ENCODE results near the gene RADX. TPM values are rescaled to one million over a fixed set of nuclear protein-coding genes. Genes with fewer than 3 reads are reported as not detected.

RADX gene, protein sequence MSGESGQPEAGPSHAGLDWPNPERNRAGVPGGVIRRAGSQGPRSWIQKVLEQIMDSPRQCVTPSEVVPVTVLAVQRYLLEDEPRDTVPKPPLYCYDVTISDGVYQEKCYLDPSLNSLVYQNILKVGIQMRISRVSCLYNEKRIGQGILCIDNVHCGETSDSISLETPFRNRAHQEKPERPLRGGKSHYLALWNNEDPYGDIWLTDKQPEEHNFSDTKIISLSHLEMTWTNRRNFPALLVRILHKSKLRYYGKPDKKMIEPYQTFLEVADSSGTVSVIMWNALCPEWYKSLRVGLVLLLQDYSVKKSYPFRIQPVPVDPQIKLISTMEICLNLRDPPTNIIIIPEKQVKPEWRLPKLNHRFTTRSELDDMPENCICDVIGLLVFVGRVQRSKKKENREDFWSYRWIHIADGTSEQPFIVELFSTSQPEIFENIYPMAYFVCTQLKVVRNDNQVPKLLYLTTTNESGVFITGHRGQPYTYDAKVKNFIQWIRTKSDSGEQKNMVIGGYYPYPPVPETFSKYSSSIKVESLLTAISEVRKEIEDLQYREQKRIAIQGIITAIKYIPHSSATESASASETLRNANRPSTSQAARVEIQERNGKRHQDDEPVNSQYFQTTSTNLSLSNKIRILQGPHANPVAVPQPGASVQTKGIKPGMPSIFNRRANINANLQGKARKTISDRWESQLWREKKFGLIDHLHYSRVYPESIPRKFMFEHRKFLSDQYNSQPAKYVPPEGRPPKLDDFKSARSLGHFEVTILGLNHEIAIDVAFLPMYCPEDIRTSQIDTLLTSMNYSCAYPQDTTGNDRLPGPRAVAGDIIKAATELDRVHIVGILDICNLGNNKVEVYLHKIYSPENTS
- 0.15 TPM for total RNA-seq (2013)
- under 1 TPM in 1 of 3 donors, not detected in 2; 0.05 TPM for polyA plus RNA-seq
- polyA minus RNA-seq = 0.08 TPM in 1 of 2 replicates, not detected in the other
- 0.06 to 2.4 (median 0.70) reads per million in 11 experiments for total RNA-seq

DNA sequence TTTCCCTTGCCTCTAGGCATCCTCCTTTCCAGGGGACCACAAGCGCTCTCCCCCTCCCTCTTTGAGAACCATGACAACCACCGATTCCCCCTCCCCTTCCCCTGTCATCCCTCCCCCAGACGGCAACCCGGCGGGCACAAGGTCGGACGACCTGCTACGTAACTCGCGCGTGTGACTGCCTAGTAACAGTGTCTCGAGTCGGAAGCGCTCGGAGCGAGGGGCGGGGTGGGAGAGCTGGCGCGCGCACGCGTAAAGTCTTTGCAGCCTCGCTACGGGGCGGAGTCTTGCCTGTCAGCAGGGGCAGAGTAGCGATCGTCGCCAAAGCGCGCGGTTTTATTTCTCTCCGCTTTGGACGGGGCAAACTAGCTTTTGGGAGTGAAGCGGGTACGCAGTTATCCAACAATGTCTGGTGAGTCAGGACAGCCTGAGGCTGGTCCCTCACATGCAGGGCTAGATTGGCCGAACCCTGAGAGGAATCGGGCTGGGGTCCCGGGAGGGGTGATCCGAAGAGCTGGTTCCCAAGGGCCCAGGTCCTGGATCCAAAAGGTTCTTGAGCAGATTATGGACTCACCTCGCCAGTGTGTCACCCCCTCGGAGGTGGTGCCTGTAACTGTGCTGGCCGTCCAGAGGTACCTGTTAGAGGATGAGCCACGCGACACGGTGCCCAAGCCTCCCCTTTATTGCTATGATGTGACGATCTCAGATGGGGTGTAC, at the start of gene RADX:
RADX (plus strand) TSS at position 300 of the 714 bp plus-strand sequence; CDS start at position 403, 103 bp downstream.
- peak within 1 kb of the TSS; percentile 31 for H3K9ac ChIP-seq (ENCODE audit: insufficient read depth, low read length, poor library complexity, severe bottlenecking)
- Mint-ChIP-seq H3K27ac (peak within 1 kb of the TSS in 2 of 7 donors; percentile 14 to 69), H3K36me3 (no peaks in the 10 kb centered on the region), H3K9me3 (peaks cover 0 to 9% (median 0%) of the 10 kb centered on the region in 7 donors), H3K4me1 (peaks cover 22% of the 10 kb centered on the region), H3K27me3 (ENCODE audit: low read depth in 3 of 3) (peaks cover 2 to 10% (median 8%) of the 10 kb centered on the region in 3 donors), H3K4me3 (peak within 1 kb of the TSS; percentile 84 to 92)
- peaks cover 0 to 2% of the 10 kb centered on the region in 2 donors for H3K27me3 ChIP-seq (ENCODE audit: control insufficient read depth in 2 of 2, insufficient read depth in 2 of 2, low read length in 2 of 2)
- TF ChIP-seq, protein P1, sequence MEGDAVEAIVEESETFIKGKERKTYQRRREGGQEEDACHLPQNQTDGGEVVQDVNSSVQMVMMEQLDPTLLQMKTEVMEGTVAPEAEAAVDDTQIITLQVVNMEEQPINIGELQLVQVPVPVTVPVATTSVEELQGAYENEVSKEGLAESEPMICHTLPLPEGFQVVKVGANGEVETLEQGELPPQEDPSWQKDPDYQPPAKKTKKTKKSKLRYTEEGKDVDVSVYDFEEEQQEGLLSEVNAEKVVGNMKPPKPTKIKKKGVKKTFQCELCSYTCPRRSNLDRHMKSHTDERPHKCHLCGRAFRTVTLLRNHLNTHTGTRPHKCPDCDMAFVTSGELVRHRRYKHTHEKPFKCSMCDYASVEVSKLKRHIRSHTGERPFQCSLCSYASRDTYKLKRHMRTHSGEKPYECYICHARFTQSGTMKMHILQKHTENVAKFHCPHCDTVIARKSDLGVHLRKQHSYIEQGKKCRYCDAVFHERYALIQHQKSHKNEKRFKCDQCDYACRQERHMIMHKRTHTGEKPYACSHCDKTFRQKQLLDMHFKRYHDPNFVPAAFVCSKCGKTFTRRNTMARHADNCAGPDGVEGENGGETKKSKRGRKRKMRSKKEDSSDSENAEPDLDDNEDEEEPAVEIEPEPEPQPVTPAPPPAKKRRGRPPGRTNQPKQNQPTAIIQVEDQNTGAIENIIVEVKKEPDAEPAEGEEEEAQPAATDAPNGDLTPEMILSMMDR (IDR thresholded peaks at IDR 0.05) = no peak
- no peaks in the 10 kb centered on the region for H4K20me1 ChIP-seq (ENCODE audit: insufficient read depth, low read length)
- WGBS (ENCODE audit: insufficient coverage) = 0% methylated on average over 36 of the region's 46 CpGs
- H3K36me3 ChIP-seq (replicated peaks in 1 of 2; ENCODE audit: control insufficient read depth in 1 of 2, insufficient read depth in 2 of 2, low read length in 2 of 2) = no peaks in the 10 kb centered on the region
- no peaks in the 10 kb centered on the region for H3K9me3 ChIP-seq (replicated peaks in 1 of 2; ENCODE audit: control insufficient read depth in 1 of 2, insufficient read depth in 1 of 2, low read length in 2 of 2)
- intact Hi-C loops (cut with micrococcal nuclease) = no loop called here
- H3K4me1 ChIP-seq (ENCODE audit: control insufficient read depth in 1 of 2, insufficient read depth in 2 of 2, low read length in 2 of 2) = peaks cover 11 to 15% of the 10 kb centered on the region in 2 donors
- peak within 1 kb of the TSS; percentile 75 for H2AFZ ChIP-seq (ENCODE audit: insufficient read depth, low read depth, low read length, poor library complexity, severe bottlenecking)
- peak within 1 kb of the TSS; percentile 33 to 73 (median 44) for H3K4me3 ChIP-seq (replicated peaks in 1 of 3; ENCODE audit: low read depth in 2 of 3, low read length in 3 of 3)
- no peaks in the 10 kb centered on the region for H3K79me2 ChIP-seq (ENCODE audit: insufficient read depth, low read length)
- H3K27ac ChIP-seq (ENCODE audit: low read depth in 1 of 2, low read length in 2 of 2) = no peak within 1 kb of the TSS
- peak within 1 kb of the TSS; percentile 69 for H3K4me2 ChIP-seq (replicated peaks; ENCODE audit: extremely low read depth, low read length, poor library complexity, severe bottlenecking)
- peak; percentile 32 to 52 (median 46) for DNase-seq

All from CD14-positive monocyte (primary cell).